ENCODE data around the gene PRKN.

PRKN gene

GRCh38 chr6:161446296-161446925 is 1281.2 kb downstream of the PRKN start:
- no peak for DNase-seq (ENCODE audit: low read depth in 2 of 2)

- no peak for DNase-seq (ENCODE audit: low read depth in 2 of 2)
Measured at GRCh38 chr6:161445021-161445799, 1282.4 kb downstream of the PRKN start.

- DNase-seq (ENCODE audit: low read depth in 2 of 2): no peak
Measured at GRCh38 chr6:161444464-161444863, 1283.1 kb downstream of the PRKN start.

GRCh38 chr6:161443848-161444247 is 1283.7 kb downstream of the PRKN start:
- DNase-seq (ENCODE audit: low read depth in 2 of 2): no peak

DNA sequence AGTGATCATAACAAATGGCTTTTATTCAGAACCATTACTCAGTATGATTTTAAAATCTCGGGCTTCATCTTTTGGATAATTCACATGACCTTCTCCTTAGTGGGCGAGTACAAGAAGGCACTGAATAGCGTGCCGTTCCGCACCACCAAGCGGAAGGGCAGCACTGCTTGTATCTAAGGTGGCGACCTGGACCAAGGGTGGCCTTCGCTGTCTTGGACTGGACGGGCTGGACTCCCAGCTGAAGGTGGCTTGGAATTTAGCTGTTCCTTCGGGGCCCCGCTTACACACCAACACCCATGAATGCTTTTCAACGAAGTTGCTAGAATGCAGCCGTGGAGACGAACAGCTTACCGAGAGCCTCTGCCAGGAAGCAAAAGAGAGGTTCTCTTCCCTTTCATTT is 1285.1 kb downstream of the PRKN start:
- DNase-seq (ENCODE audit: low read depth in 2 of 2): no peak

GRCh38 chr6:161440299-161440698 is 1287.3 kb downstream of the PRKN start:
- no peak for DNase-seq (ENCODE audit: low read depth in 2 of 2)

DNA sequence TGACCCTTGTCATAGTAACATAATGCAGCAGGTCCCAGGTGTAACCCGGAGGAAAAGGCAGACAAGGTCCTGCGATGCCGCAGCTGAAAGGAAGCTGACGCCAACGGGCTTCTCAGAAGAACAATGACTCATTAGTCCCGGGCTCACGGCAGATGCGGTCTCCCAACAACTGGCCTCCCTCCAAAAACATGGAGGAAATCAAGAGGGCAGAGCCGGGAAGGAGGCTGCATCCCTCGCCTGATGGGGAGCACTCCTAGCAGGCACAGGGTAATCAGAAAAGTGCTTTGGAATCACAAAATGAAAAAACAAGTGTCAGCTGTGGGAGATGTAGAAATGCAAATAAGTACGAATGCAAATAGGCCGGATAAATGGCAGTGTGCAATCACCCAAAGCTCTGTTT is 1288.5 kb downstream of the PRKN start:
- DNase-seq (ENCODE audit: low read depth in 2 of 2): no peak

GRCh38 chr6:161438430-161439030 is 1289.0 kb downstream of the PRKN start:
- no peak for DNase-seq (ENCODE audit: low read depth in 2 of 2)

DNA sequence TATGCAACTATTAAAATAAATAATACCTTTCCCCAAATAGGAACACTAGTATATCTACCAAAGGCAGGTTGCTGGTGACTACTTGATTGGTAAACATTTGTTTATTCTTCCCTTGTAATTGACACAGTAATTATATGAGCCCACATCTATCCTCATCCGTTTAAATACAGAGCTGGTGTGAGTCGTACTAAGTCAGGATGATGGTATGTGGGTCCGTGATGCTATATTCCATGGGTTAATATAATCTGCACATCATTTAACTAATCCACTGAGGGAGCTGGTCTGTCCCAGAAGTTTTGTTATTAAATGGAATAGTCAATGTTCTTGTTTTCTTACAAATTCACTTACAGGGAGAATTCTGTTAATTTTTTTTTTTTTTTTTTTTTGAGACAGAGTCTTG is 1289.7 kb downstream of the PRKN start:
- no peak for DNase-seq (ENCODE audit: low read depth in 2 of 2)

GRCh38 chr6:161436106-161436876 is 1291.3 kb downstream of the PRKN start:
- no peak for DNase-seq (ENCODE audit: low read depth in 2 of 2)

DNA sequence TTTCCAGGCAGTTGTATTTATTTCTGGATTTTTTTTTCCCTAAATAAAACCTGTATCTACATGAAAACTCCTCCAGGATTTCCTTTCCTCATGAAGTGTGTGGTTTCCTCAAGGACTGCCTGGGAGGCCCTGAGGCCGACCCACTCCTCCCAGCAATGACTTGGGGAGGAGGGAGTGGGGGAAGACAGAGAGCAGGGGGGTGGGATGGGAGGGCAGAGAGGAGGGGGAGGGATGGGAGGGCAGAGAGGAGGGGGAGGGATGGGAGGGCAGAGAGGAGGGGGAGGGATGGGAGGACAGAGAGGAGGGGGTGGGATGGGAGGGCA is 1291.9 kb downstream of the PRKN start:
- DNase-seq (ENCODE audit: low read depth in 2 of 2): no peak

DNA sequence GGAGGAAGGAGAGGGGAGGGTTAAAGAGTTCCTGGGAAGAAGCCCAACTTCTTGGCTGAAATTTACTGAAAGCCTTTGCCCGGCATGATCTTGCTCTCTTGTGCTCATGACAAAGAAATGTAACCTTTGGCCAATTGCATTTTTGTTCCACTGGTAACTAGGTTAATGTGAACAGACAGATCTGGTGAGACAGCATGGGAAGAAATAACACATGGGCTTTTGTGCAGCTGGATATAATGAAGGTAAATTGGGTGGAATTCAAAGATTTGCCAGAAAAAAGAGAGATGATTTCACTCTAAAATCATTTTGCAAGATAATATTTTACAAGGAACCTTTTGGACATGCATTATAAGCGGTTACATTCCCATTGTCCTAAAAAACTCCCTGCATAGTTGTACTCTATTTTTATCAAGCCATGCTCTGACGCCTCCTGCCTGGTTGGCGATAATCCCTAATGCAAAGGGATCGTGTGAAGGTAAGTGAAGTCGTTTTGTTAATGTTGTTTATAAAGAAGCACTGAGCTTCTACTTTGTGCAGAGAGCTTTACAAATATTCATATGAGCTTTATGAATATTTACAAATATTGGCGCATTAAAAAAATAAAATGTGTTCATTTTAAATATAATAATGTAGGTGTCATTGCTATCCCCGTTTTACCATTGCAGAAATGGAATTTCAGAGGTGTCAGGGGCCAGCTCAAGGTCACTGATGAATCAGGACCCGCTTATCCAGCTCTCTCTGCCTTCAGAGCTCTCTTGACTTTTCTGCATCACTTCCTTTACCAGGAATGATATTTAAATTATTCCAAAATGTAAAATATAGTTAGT is 1292.4 kb downstream of the PRKN start:
- no peak for DNase-seq (ENCODE audit: low read depth in 2 of 2)

- no peak for DNase-seq (ENCODE audit: low read depth in 2 of 2)
Measured at GRCh38 chr6:161434350-161434749, 1293.2 kb downstream of the PRKN start.

DNA sequence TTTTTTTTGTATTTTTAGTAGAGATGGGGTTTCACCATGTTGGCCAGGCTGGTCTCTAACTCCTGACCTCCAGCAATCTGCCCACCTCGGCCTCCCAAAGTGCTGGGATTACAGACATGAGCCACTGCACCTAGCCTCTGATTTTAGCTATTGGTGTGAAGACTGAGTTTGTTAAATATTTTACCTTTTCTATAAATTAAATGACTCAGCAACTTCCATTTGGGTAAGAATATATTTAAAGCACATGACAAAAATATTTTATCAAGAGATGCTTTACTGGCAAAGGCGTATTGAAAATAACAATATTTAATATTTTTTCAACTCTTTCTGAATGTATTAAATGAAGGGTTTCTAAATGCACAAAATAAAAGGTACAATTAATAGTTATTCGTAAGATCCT is 1295.0 kb downstream of the PRKN start:
- no peak for DNase-seq (ENCODE audit: low read depth in 2 of 2)

- no peak for DNase-seq (ENCODE audit: low read depth in 2 of 2)
Measured at GRCh38 chr6:161429921-161430490, 1297.6 kb downstream of the PRKN start.

DNA sequence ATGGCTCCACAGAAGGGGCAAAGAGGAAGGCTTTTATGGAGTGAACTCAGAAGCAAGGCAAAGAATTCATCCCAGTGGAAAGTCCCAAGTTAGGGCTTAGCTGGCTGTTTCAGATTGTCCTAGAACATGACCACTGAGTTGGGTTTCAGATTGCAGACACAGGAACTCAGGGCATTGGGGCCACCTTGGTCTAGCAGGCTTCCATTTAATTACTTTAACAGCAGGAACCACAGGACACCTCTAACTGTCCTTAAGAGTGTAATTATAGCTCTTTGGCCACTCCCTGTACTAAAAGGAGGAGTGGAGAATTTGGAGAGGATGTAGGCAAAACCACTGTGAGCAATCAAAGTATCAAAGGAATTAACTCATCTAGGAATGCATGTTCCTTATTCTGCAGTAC is 1303.1 kb downstream of the PRKN start:
- no peak for DNase-seq (ENCODE audit: low read depth in 2 of 2)

GRCh38 chr6:161422710-161423680 is 1304.6 kb downstream of the PRKN start:
- DNase-seq (ENCODE audit: low read depth in 2 of 2): no peak

DNA sequence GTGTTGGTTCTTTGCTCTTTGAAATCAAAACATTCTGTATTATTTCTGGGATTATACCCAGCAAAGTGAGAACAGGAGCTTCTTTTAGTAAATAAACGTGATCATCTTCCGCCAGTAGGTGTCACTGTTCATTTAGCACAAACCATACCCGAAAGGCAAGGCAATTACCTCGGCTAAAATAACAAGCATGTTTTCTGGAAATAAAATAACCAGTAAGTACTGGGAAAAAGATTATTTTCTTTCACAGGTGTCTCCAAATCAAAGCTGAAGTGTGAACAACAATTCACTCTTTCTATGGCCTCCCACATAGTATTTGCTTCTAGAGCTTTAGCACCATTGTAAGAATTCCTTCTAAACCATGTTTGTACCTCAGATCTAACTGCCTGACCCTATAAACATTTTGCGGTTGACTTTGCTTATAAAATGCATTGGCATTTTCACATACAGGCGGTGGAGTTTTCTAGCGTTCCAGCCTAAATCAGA is 1309.1 kb downstream of the PRKN start:
- no peak for DNase-seq (ENCODE audit: low read depth in 2 of 2)

- no peak for DNase-seq (ENCODE audit: low read depth in 2 of 2)
Measured at GRCh38 chr6:161417717-161418462, 1309.7 kb downstream of the PRKN start.
